DND-41 (cell line): ENCODE measurements around the gene PTGER3.

ENCODE experiments used
- ATAC-seq: fragments of 200-7000 bp; cut with Tn5 transposase; 3 replicates; pipeline ENCODE4 v1.9.1; 2021; ENCODE audit warnings: low read depth; ENCODE audit not compliant: insufficient read depth
- DNase-seq: peaks from one replicate; pipeline ENCODE4 v3.0.0-alpha.2; 2020
- H2AFZ ChIP-seq: 2 replicates; pipeline ENCODE4 v1.6.0; 2012; ENCODE audit warnings: low read depth, low read length
- H3K27ac ChIP-seq: 2 replicates; pipeline ENCODE4 v1.5.1; 2012; ENCODE audit warnings: low read length, inconsistent platforms
- H3K27me3 ChIP-seq: fragments of 200-600 bp; sonication (generic); 2 replicates; pipeline ENCODE4 v1.6.0; 2012; ENCODE audit warnings: low read length, mild to moderate bottlenecking, inconsistent platforms; ENCODE audit not compliant: insufficient read depth, poor library complexity
- H3K36me3 ChIP-seq: 2 replicates; pipeline ENCODE4 v1.5.1; 2012; ENCODE audit warnings: low read length, inconsistent platforms; ENCODE audit not compliant: insufficient read depth
- H3K4me1 ChIP-seq: 2 replicates; pipeline ENCODE4 v1.5.1; 2012; ENCODE audit warnings: mild to moderate bottlenecking, low read length; ENCODE audit not compliant: insufficient read depth
- H3K4me2 ChIP-seq: 2 replicates; pipeline ENCODE4 v1.6.0; 2012; ENCODE audit warnings: mild to moderate bottlenecking, moderate library complexity, low read length, inconsistent platforms; ENCODE audit not compliant: insufficient read depth
- H3K4me3 ChIP-seq, 2 experiments: fragments of 200-600 bp in 1 of 2; shearing (Covaris generic) in 1 of 2; 2 replicates each; pipeline ENCODE4 v1.5.1; 2012 to 2016; ENCODE audit warnings: inconsistent platforms in 2 of 2, low read length in 2 of 2, mild to moderate bottlenecking in 2 of 2, low read depth in 1 of 2, moderate library complexity in 1 of 2
- H3K79me2 ChIP-seq: 2 replicates; pipeline ENCODE4 v1.6.0; 2012; ENCODE audit warnings: low read length, inconsistent platforms; ENCODE audit not compliant: insufficient read depth
- H3K9ac ChIP-seq: 2 replicates; pipeline ENCODE4 v1.6.0; 2012; ENCODE audit warnings: low read depth, mild to moderate bottlenecking, inconsistent platforms, low read length, moderate library complexity
- H3K9me3 ChIP-seq: 2 replicates; pipeline ENCODE4 v1.5.1; 2012; ENCODE audit warnings: low read length, moderate library complexity, mild to moderate bottlenecking, inconsistent platforms; ENCODE audit not compliant: insufficient read depth, severe bottlenecking
- H4K20me1 ChIP-seq: 2 replicates; pipeline ENCODE4 v1.6.0; 2012; ENCODE audit warnings: low read length; ENCODE audit not compliant: insufficient read depth
- CTCF ChIP-seq: IDR thresholded peaks from 2 replicates; pipeline ENCODE4 v1.5.1; 2012; ENCODE audit warnings: borderline replicate concordance, low read length, moderate library complexity, mild to moderate bottlenecking; ENCODE audit not compliant: poor library complexity, severe bottlenecking; ENCODE audit errors: extremely low read depth
- EZH2 ChIP-seq: IDR thresholded peaks from 3 replicates; pipeline ENCODE4 v1.6.1; 2012; ENCODE audit warnings: borderline replicate concordance, low read depth, mild to moderate bottlenecking, moderate library complexity, low read length, inconsistent platforms; ENCODE audit not compliant: severe bottlenecking

The PTGER3 gene

GRCh38 chr1:71044833-71045232 lies 2.8 kb downstream of the PTGER3 start:
- no peak overlapping the region for H3K4me3 ChIP-seq
- no peak overlapping the region for H3K9ac ChIP-seq
- H3K36me3 ChIP-seq: no peaks in the 10 kb centered on the region
- no peaks in the 10 kb centered on the region for H3K79me2 ChIP-seq
- H4K20me1 ChIP-seq: no peaks in the 10 kb centered on the region
- H3K4me2 ChIP-seq: no peak overlapping the region
- DNase-seq (no peak), ATAC-seq (no peak)
- no peak overlapping the region for H2AFZ ChIP-seq
- H3K9me3 ChIP-seq: no peaks in the 10 kb centered on the region
- TF ChIP-seq CTCF (no peak), EZH2 (no peak)
- no peaks in the 10 kb centered on the region for H3K27me3 ChIP-seq
- no peaks in the 10 kb centered on the region for H3K4me1 ChIP-seq
- H3K27ac ChIP-seq: no peak overlapping the region

GRCh38 chr1:71043065-71043464 lies 4.6 kb downstream of the PTGER3 start:
- Histone ChIP-seq H3K79me2 (no peaks in the 10 kb centered on the region), H3K9me3 (no peaks in the 10 kb centered on the region), H3K4me3 (no peak overlapping the region), H3K9ac (no peak overlapping the region), H4K20me1 (no peaks in the 10 kb centered on the region), H3K27me3 (no peaks in the 10 kb centered on the region), H3K4me1 (no peaks in the 10 kb centered on the region), H3K4me2 (no peak overlapping the region), H2AFZ (no peak overlapping the region), H3K36me3 (no peaks in the 10 kb centered on the region), H3K27ac (no peak overlapping the region)
- no peak for DNase-seq
- ATAC-seq: no peak
- TF ChIP-seq CTCF: no peak
- no peak for TF ChIP-seq EZH2

GRCh38 chr1:71041806-71042205 lies 5.8 kb downstream of the PTGER3 start:
- H3K9me3 ChIP-seq: no peaks in the 10 kb centered on the region
- no peak overlapping the region for H3K9ac ChIP-seq
- no peak overlapping the region for H3K27ac ChIP-seq
- no peaks in the 10 kb centered on the region for H3K36me3 ChIP-seq
- H3K79me2 ChIP-seq: no peaks in the 10 kb centered on the region
- ATAC-seq: no peak
- H4K20me1 ChIP-seq: no peaks in the 10 kb centered on the region
- H3K4me3 ChIP-seq: no peak overlapping the region
- DNase-seq: no peak
- no peak for TF ChIP-seq CTCF
- TF ChIP-seq EZH2: no peak
- H3K27me3 ChIP-seq: no peaks in the 10 kb centered on the region
- H2AFZ ChIP-seq: no peak overlapping the region
- H3K4me1 ChIP-seq: no peaks in the 10 kb centered on the region
- H3K4me2 ChIP-seq: no peak overlapping the region

- Histone ChIP-seq H3K4me3 (no peak overlapping the region), H4K20me1 (no peaks in the 10 kb centered on the region), H3K36me3 (no peaks in the 10 kb centered on the region), H3K4me1 (no peaks in the 10 kb centered on the region), H3K9me3 (no peaks in the 10 kb centered on the region), H3K9ac (no peak overlapping the region), H3K79me2 (no peaks in the 10 kb centered on the region), H2AFZ (no peak overlapping the region), H3K4me2 (no peak overlapping the region), H3K27me3 (no peaks in the 10 kb centered on the region), H3K27ac (no peak overlapping the region)
- TF ChIP-seq EZH2: no peak
- TF ChIP-seq CTCF: no peak
- ATAC-seq (no peak), DNase-seq (no peak)
Measured at GRCh38 chr1:71039661-71040262, 7.9 kb downstream of the PTGER3 start.
